ENCODE data around the gene TTC22.

Gene TTC22

DNA sequence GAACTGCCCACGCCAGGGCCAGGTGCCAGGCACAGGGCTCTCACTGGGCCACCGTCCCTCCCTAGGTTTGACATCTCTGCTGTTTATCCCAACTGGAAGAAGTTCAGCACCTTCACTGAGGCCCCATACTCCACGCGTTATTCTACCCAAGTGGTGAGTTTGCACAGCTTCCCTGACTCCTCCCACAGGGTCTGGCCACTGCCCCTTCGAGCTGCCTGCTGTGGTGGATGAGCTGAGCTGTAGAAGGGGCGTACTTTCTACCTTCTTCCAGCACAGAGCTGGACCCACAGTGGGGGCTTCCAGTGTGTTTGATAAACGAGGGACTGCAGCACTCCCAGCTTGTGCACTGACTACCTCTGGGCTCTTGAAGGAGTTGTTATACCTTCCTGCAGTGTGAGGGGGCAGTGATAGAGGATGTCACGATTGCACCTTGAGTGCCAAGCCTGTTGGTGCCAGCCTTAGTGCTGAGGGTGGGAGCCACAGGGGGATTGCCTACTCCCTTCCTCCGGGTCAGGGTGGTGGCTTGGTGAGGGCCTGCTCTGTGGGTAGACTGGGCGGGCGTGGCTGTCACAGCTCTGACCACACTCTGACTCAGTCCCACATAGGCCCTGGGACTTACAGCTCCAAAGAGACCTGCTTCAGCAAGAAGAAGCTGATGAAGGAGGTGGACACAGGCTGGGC lies 5.9 kb upstream of the TTC22 start:
- DNase-seq: no peak

DNA sequence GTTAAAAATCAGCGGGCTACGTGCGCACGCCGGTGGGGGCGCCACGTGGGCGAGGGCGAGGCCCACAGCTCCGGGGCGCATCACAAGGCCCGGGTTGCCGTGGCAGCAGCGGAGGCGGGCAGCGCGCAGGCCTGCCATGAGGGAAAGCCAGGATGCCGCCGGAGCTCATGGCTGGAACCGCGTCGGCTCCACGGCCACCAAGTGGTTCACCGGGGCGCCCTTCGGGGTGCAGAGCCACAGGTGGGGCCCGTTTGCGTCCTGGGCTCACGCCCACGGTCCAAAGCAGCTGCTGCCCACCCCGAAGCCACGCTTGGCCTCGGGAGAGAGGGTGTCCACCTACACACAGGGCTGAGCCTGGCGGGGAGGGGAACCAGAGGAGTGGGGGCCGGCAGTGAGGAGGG lies 4.9 kb upstream of the TTC22 start:
- DNase-seq: no peak

DNA sequence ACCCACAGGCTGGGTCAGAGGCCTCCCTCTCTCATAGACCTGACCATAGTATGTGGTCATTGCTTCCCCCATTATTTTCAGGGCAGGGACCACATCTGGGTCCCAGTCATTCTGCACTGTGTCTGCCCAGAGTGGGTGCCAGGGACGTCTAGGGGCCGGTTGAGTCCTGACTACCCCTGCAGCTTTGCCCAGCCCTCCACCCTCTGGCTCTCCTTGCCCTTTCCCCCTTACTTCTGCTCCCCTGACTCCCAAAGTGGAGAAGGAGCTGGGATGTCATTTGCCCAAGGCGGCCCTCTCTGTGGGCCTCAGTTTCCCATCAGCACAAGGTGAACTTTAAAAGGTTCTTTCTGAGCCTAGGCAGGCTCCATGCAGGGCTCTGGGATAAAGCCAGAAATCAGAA lies 4.3 kb upstream of the TTC22 start:
- DNase-seq: no peak

- no peak for DNase-seq
These were observed 3.5 kb upstream of the TTC22 start for GRCh38 chr1:54804471-54805132.

- no peak for DNase-seq
These were observed 2.8 kb upstream of the TTC22 start for GRCh38 chr1:54803761-54804470.

DNA sequence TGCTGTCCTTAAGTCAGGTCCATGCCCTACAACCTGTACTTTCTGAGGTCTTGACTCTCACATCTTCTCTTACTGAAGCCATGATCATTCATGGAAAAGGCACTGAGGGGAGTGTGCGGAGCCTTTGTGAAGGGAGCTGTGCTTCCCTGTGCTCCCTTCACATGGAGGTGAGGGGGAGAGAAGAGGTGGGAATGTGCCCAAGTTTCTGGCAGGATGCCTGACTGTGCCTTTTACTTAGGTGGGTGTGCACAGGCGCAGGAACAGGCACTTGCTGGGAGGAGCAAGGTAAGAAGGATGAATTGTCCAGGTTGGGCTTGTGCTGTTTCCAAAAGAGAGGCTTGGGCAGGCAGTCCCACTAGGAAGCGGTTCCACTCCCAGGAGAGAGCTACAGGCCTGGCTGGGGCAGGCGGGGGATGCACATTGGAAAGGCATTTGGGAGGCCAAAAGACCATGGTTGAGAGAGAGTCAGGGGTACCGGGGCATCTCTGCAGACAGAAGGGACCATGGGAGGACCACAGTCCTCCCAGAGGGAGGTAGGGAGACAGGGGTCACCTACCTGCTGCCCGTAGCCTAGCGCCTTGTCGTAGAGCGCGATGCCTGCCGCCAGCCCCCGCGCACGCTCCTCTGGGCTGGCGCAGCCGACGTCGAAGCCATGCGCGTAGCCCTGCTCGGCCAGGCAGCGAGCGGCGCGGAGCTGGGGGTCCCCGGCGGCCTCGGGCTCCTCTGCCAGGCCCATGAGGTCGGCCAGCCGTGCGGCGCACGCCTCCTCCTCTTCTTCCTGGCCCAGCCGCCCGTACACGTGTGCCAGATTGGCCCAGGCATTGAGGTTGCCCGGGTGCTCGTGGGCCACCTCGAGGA lies 853 bp downstream of the TTC22 start:
- no peak for DNase-seq

DNA sequence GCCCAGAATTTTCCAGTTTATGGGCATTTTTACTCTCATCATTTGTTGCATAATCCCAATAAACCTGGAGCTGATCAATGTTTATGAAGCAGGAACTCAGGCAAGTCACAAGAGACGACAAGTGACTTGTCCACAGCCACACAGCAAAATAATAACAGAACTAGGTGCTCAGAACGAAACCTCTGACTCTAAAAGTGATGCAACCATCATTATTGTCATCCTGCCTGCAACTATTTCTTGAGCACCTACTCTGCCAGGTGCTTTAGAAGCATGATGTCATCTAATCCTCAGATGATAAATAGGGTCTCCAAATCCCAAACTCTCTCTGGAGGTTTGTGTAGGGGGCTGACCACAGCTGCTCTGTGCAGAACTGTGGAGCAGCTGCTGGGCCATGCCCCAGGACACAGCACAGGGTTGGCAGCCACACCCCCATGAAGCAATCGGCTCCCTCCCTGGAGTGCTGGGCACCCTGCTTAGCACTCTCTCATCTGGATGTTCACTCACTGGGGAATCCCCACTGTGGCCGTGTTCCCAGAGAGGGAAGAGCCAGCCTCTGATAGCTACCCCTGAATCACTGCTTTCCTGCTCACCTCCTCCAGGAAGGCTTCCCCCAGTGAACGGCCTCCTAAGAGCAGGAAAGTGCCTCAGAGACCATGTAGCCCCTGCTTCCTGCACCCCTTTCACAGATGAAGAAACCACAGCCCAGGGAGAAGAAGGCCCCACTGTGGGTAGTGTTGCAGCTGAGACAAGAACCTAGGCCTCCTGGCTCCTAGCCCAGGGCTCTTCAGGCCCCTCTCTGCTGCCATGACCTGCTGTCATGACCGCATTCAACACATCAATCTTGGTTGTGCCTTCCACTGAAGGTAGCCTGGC lies 2.1 kb downstream of the TTC22 start:
- peak; percentile 25 for DNase-seq

DNA sequence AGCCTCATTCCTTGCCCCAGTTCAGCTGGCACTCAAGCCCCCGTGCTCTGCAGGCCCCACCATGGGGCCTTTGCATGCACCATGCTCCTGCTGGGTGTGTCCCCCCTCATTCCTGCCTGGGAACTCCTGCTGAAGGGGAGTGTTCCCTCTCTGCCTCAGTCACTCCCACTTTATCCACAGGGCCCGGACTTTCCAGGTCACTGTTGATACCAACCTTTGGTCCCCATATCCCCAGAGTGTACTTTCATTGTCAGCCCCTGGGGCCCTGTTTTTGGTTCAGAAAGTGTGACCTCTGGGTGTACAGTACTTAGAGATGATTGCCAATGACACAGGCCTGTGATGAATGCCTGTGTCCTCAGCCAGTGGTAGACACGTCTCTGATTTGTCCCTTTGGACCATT lies 2.9 kb downstream of the TTC22 start:
- no peak for DNase-seq

DNA sequence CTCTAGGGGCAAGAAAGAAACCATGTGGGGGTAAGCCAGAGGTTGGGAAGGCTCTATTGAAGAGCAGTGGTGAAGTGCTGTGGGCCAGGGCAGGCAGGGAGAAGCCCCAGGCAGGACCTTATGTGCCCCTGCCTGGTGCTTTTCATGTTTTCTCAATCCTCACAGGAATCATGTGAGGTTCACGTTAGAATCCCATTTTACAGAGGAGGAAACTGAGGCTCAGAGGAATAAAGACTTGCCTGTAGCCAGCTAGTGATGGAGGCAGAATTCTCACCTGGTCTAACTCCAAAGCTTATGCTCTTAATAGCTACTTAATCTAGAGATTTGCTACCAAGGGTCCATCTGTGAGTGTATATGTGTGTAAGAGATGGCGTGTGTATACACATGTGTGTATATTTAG lies 4.2 kb downstream of the TTC22 start:
- DNase-seq: no peak

- no peak for DNase-seq
These were observed 5.2 kb downstream of the TTC22 start for GRCh38 chr1:54795841-54796468.

DNA sequence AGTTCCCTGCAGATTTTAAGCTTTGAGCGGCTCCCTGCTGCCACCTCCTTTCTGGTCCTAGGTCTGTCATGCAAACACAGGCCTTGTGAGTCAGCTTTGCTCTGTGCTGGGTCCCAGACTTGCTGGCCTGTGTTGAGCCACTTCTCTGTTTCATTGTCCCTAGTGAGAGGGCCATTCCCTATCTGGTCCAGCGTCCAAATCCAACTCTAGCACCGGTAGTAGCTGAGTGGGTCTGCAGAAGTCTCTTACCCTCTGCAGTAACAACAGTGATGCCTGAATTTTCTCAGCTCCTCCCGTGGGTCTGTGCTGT lies 5.8 kb downstream of the TTC22 start:
- DNase-seq: no peak

DNA sequence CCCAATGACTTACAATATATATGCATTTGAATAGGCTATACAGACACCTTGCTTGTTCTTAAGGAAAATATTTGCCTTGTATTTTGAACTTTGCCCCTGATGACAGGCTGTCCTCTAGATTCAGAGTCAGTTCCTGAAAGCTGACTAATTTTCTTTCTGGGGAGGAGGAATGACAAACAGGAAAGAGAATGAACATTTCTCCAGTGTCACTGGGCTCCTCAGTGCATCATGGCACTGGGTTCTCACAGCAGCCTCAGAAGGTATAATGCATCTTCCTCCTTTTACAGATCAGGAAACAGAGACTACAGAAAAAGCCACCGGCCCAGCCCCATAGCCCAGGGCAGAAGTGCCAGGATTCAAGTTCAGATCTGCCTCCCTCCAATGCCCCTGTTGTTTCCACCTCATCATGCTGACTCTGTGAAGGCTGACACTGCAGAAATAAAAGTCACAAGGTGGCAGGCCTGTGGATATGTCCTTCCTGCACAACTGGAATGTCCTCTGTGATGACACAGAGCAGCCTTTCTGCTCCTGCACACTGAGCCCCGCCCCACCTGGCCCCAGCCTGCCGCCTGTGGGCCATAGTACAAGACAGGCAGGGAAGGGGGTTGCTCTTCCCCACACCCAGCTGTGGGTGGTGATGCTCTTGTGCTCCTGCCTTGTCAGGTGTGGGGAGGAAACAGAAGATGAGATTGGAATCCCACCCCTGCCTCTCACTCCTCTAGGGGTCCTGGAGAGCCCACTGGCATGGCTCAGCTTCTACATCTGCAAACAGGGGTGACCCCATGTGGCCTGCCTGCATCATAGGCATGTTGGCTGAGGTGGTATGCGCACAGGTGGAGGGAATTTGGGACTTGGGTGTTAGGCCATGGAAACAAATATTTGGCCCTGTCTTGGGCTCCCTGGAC lies 6.4 kb downstream of the TTC22 start:
- DNase-seq: peak; percentile 2

DNA sequence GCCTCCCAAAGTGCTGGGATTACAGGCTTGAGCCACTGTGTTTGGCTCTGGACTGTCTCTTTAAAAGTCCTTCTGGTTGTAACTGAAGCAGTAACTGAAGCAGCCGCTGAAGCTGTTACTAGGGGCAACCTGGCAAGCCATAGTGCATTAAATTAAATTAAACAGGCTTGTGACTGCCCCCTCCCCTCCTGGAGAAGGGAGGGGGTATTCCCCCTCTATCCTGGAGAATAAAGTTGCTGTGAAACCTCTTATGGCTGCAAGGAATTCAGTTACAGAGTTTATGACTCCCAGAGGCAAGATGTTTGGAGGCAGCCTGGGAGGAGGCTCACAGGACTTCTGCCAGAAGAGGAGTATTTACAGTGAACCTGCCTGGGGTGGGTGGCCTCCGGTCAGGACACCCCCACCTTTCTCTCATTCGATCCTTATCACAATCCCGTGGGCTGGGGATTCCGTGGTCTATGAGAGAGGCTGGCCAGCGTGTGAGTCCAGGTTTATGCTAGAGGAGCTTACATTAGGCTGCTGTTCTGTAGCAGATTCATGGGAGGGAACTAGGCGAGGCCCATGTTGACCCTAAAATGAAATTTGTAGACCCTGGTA lies 8.3 kb downstream of the TTC22 start:
- peak; percentile 60 for DNase-seq

- peak; percentile 18 for DNase-seq
These were observed 9.1 kb downstream of the TTC22 start for GRCh38 chr1:54791880-54792522.

- DNase-seq: no peak
These were observed 12.7 kb downstream of the TTC22 start for GRCh38 chr1:54788459-54788858.

DNA sequence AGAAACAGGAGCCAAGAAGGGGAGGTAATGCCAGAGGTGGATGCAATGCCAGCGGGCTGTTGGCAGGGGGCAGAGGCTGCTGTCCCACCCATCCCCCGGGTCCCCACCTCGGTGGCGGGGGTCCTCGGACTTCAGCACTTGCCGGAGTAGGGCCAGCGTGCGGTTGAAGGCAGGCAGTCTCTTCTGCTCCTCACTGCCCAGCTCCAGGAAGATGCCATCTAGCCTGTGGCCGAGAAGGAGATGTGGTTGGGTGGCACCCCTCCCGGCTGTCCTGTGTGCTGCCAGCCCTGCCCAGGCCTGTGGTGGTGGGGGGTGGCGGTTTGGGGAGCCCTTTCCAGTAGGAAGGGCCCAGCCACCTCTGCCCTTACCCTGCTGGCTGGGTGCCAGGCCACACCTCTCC lies 13.5 kb downstream of the TTC22 start:
- DNase-seq: no peak

GRCh38 chr1:54786778-54787177 lies 14.3 kb downstream of the TTC22 start:
- DNase-seq: no peak

DNA sequence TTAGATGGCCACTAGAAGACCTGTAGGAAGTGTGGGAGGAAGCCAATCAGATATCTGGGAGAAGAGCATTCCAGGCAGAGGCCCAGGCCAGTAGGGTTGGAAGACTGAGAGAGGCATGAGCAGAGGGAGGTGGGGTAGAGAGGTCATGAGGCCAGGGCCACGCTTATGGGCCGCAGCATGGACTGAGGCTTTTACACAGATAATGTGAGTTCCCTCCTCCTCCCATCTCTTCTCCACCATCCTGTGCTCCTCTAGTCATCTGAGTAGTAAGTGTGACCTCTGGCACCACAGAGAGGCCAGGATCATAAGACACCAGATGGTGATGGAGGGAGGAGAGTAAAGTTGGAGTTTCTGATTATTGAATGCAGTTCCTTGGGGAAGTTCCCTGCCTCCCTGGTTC lies 17.1 kb downstream of the TTC22 start:
- DNase-seq: no peak

DNA sequence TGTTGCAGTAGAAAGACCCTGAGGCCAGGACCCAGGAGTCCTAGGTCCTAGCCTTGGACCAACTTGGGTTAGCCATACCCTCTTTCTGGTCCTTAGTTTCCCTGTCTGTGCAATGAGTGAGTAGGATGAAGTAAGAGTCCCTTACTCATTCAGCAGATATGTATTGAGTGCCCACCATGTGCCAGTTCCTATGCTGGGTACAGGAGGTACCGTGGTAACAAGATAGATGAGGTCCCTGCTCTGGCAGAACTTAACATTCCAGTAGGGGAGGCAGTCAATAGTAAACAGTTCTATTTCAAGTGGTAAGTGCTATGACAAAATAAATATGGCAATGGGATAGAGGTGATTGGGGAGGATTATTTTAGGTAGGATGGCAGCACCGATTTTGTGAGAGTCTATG lies 18.5 kb downstream of the TTC22 start:
- no peak for DNase-seq

DNA sequence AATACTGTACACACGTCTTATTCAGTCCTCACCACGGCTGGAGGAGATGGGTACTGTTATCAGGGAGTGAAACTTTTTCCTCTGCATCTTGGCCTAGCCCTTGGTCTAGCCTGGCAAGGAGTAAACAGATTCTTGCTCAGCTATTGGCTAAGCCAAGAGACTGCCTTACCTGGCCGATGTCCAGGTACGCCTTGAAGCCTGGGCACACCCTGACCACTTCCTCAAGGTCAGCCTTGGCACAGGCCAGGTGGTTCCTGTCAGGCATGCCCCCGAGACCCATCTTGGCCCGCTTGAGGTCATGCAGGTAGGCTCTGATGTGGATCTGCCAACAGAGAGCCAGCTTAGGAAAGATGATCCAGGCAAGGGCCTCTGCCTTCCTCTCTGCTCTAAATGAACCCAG lies 19.0 kb downstream of the TTC22 start:
- no peak for DNase-seq
